ENCODE results near the gene HACD3. TPM values are rescaled to one million over a fixed set of nuclear protein-coding genes. Genes with fewer than 3 reads are reported as not detected.
"Not testable (repeated sequence)": the region's sequence is repeated elsewhere in the genome, so short reads cannot be mapped to it uniquely, and the experiment has no call there.

HACD3 gene
- polyA plus RNA-seq, 1 of the 3 experiments (the other 2 are of a cell fraction) = 45.7 TPM

DNA sequence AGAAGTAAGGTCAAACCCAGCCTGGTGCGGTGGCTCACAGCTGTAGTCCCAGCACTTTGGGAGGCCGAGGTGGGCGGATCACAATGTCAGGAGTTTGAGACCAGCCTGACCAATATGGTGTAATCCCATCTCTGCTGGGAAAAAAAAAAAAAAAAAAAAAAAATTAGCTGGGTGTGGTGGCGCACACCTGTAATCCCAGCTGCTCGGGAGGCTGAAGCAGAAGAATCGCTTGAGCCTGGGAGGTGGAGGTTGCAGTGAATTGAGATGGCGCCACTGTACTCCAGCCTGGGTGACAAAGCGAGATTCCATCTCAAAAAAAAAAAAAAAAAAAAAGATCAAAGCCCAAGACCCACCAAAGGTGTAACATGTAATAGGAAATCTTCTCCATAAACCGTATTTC, 19.0 kb downstream of the HACD3 start:
- H3K27ac ChIP-seq (ENCODE audit: low read depth in 2 of 2, low read length in 1 of 2); H3K4me1 ChIP-seq (ENCODE audit: control insufficient read depth in 1 of 2, insufficient read depth in 2 of 2, low read depth in 1 of 2, low read length in 1 of 2); H3K36me3 ChIP-seq (replicated peaks in 1 of 2; ENCODE audit: control insufficient read depth in 1 of 2, insufficient read depth in 2 of 2, low read length in 1 of 2); H3K9ac ChIP-seq; H3K27me3 ChIP-seq (ENCODE audit: insufficient read depth); POLR2A ChIA-PET; H3F3A ChIP-seq (replicated peaks; ENCODE audit: insufficient read depth); H3K9me2 ChIP-seq; H3K4me2 ChIP-seq; H3K9me3 ChIP-seq; H2AFZ ChIP-seq (ENCODE audit: low read depth); DNase-seq; H3K4me3 ChIP-seq (ENCODE audit: low read depth in 2 of 2, low read length in 1 of 2): not testable (repeated sequence)
- Histone ChIP-seq H3K79me2 (ENCODE audit: insufficient read depth) (peaks cover 99% of the 10 kb centered on the region), H4K20me1 (ENCODE audit: insufficient read depth) (peaks cover 32% of the 10 kb centered on the region)
- CTCF ChIA-PET = interaction anchor here (0.9 to 1.0 kb wide), 2 partner anchors 31 to 136 kb away, joined by 3 read pairs; no protein-coding TSS in a partner anchor
- WGBS (ENCODE audit: low lambda C conversion rate) = 98% methylated on average over 9 of the region's 9 CpGs

GRCh38 chr15:65550681-65551098, 20.4 kb downstream of the HACD3 start:
- Histone ChIP-seq H3K27me3 (ENCODE audit: insufficient read depth) (no peaks in the 10 kb centered on the region), H3K4me1 (ENCODE audit: control insufficient read depth in 1 of 2, insufficient read depth in 2 of 2, low read depth in 1 of 2, low read length in 1 of 2) (no peaks in the 10 kb centered on the region; a peak in 1 of 4 replicates), H3K36me3 (replicated peaks in 1 of 2; ENCODE audit: control insufficient read depth in 1 of 2, insufficient read depth in 2 of 2, low read length in 1 of 2) (peaks cover 12% of the 10 kb centered on the region in 2 experiments), H3K27ac (ENCODE audit: low read depth in 2 of 2, low read length in 1 of 2) (no peak overlapping the region), H3K9me3 (no peaks in the 10 kb centered on the region), H3K9ac (no peak overlapping the region), H3K4me3 (ENCODE audit: low read depth in 2 of 2, low read length in 1 of 2) (no peak overlapping the region), H4K20me1 (ENCODE audit: insufficient read depth) (peaks cover 32% of the 10 kb centered on the region), H3F3A (replicated peaks; ENCODE audit: insufficient read depth) (peaks cover 5% of the 10 kb centered on the region), H3K9me2 (no peaks in the 10 kb centered on the region; the same call in 1 of the 2 replicates), H3K4me2 (no peak overlapping the region), H2AFZ (ENCODE audit: low read depth) (no peak overlapping the region), H3K79me2 (ENCODE audit: insufficient read depth) (peaks cover 99% of the 10 kb centered on the region)
- POLR2A ChIA-PET = no interaction called here
- TF ChIP-seq, protein P1, sequence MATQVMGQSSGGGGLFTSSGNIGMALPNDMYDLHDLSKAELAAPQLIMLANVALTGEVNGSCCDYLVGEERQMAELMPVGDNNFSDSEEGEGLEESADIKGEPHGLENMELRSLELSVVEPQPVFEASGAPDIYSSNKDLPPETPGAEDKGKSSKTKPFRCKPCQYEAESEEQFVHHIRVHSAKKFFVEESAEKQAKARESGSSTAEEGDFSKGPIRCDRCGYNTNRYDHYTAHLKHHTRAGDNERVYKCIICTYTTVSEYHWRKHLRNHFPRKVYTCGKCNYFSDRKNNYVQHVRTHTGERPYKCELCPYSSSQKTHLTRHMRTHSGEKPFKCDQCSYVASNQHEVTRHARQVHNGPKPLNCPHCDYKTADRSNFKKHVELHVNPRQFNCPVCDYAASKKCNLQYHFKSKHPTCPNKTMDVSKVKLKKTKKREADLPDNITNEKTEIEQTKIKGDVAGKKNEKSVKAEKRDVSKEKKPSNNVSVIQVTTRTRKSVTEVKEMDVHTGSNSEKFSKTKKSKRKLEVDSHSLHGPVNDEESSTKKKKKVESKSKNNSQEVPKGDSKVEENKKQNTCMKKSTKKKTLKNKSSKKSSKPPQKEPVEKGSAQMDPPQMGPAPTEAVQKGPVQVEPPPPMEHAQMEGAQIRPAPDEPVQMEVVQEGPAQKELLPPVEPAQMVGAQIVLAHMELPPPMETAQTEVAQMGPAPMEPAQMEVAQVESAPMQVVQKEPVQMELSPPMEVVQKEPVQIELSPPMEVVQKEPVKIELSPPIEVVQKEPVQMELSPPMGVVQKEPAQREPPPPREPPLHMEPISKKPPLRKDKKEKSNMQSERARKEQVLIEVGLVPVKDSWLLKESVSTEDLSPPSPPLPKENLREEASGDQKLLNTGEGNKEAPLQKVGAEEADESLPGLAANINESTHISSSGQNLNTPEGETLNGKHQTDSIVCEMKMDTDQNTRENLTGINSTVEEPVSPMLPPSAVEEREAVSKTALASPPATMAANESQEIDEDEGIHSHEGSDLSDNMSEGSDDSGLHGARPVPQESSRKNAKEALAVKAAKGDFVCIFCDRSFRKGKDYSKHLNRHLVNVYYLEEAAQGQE (IDR thresholded peaks at IDR 0.05; ENCODE audit: low read depth, low read length) = no peak
- no peak for TF ChIP-seq ELF1 (IDR thresholded peaks at IDR 0.05)
- TF ChIP-seq YY1 (IDR thresholded peaks at IDR 0.05; ENCODE audit: low read depth) = no peak
- TF ChIP-seq, protein P2, sequence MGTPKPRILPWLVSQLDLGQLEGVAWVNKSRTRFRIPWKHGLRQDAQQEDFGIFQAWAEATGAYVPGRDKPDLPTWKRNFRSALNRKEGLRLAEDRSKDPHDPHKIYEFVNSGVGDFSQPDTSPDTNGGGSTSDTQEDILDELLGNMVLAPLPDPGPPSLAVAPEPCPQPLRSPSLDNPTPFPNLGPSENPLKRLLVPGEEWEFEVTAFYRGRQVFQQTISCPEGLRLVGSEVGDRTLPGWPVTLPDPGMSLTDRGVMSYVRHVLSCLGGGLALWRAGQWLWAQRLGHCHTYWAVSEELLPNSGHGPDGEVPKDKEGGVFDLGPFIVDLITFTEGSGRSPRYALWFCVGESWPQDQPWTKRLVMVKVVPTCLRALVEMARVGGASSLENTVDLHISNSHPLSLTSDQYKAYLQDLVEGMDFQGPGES (IDR thresholded peaks at IDR 0.05; ENCODE audit: low read depth, low read length) = no peak
- TF ChIP-seq, protein P3, sequence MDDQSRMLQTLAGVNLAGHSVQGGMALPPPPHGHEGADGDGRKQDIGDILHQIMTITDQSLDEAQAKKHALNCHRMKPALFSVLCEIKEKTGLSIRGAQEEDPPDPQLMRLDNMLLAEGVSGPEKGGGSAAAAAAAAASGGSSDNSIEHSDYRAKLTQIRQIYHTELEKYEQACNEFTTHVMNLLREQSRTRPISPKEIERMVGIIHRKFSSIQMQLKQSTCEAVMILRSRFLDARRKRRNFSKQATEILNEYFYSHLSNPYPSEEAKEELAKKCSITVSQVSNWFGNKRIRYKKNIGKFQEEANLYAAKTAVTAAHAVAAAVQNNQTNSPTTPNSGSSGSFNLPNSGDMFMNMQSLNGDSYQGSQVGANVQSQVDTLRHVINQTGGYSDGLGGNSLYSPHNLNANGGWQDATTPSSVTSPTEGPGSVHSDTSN (IDR thresholded peaks at IDR 0.05) = no peak
- no peak for TF ChIP-seq RCOR1 (IDR thresholded peaks at IDR 0.05; ENCODE audit: low read length)
- no peak for TF ChIP-seq USF1 (IDR thresholded peaks at IDR 0.05; ENCODE audit: borderline replicate concordance, low read depth)
- TF ChIP-seq TCF12 (IDR thresholded peaks at IDR 0.05) = no peak
- TF ChIP-seq TEAD4 (IDR thresholded peaks at IDR 0.05; ENCODE audit: borderline replicate concordance, insufficient read depth) = no peak
- TF ChIP-seq TAF1 (IDR thresholded peaks at IDR 0.05; ENCODE audit: borderline replicate concordance, low read depth, low read length) = no peak
- no peak for TF ChIP-seq JUND (IDR thresholded peaks at IDR 0.05)
- TF ChIP-seq FOSL2 (IDR thresholded peaks at IDR 0.05; ENCODE audit: borderline replicate concordance, low read depth) = no peak
- TF ChIP-seq NFIC (IDR thresholded peaks at IDR 0.05; ENCODE audit: borderline replicate concordance) = no peak
- TF ChIP-seq RFX5 (IDR thresholded peaks at IDR 0.05; ENCODE audit: low read length) = no peak
- TF ChIP-seq FOXJ3 (CRISPR knock-in tag; IDR thresholded peaks at IDR 0.05) = no peak
- no peak for TF ChIP-seq CTCF (IDR thresholded peaks at IDR 0.05)
- no peak for DNase-seq
- WGBS (ENCODE audit: low lambda C conversion rate) = 93% methylated on average over 3 of the region's 3 CpGs
- CTCF ChIA-PET = no interaction called here

Data from SK-N-SH (cell line).